GM19193 (cell line): Measurements from ENCODE around the gene DPF3.

Experiments
- POLR2A ChIP-seq: IDR thresholded peaks from 4 replicates; pipeline ENCODE4 v1.6.1; 2011; ENCODE audit not compliant: insufficient read depth, insufficient read length; ENCODE audit errors: extremely low read depth

The DPF3 gene

DNA sequence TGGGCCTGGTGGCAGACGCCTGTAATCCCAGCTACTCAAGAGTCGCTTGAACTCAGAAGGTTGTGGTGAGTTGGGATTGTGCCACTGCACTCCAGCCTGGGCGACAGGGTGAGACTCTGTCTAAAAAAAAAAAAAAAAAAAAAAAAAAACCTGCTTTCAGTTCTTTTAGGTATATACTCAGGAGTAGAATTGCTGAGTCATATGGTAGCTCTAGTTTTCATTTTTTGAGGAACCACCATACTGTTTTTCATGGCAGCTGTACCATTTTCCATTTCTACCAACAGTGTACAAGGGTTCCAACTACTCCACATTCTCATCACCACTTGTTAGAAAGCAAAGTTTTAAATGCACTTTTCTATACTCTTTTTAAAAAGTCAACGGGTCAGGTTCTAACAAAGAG lies 119.8 kb downstream of the DPF3 start:
- no peak for TF ChIP-seq POLR2A

DNA sequence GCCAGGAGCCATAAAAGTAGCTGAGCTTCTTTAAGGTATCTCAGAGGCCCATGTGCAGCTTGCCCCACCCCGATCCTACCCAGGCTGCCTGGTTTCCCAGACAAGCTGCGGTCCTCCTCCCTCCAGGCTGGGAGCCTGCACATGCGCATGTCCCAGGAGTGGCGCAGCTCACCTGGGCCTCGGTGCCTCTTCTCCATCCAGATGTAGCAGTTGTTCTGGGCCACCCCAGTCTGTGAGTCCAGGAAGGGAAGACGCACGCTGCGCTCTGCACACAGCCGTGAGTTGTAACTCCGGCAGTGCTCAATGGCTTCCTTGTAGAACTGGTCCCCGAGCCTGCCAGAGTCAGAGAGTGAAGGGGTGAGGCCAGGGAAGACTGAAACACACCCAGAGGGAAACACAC lies 122.3 kb downstream of the DPF3 start:
- no peak for TF ChIP-seq POLR2A

GRCh38 chr14:72766296-72766695 lies 127.6 kb downstream of the DPF3 start:
- no peak for TF ChIP-seq POLR2A

DNA sequence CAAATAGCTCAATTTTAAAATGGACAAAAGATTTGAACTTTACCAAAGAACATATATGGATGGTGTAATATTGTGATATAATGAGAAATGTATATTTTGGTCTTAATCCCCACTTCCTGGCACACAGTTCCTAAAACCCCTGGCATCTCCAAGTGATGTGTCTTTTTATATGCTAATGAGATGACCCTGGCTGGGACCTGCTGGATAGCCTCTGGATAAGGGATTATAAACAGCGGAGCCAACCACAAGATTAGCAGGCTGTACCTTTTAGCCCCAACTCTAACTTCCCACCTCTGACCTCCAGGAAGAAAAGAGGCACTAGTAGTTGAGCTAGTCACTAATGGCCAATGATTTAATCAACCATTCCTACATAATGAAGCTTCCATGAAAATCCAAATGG lies 130.0 kb downstream of the DPF3 start:
- no peak for TF ChIP-seq POLR2A

GRCh38 chr14:72759670-72760069 lies 134.2 kb downstream of the DPF3 start:
- TF ChIP-seq POLR2A = no peak

DNA sequence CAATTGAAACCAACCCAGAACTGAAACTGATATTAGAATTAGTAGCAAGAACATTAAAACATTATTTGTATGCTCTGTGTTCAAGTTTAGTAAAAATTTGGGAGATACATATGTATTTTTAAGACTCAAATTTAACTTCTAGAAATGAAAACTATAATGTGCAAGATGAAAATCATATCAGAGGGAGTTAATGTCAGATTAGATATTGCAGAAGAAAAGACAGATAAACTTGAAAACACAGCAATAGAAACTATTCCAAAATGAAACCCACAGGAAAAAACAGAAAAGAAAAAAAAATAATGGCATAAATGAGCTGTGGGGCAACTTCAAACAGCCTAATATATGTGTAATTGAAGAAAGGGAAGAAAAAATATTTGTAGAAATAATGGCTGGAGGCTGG lies 134.9 kb downstream of the DPF3 start:
- TF ChIP-seq POLR2A = no peak

- TF ChIP-seq POLR2A = no peak
Measured at GRCh38 chr14:72758420-72758819, 135.5 kb downstream of the DPF3 start.

DNA sequence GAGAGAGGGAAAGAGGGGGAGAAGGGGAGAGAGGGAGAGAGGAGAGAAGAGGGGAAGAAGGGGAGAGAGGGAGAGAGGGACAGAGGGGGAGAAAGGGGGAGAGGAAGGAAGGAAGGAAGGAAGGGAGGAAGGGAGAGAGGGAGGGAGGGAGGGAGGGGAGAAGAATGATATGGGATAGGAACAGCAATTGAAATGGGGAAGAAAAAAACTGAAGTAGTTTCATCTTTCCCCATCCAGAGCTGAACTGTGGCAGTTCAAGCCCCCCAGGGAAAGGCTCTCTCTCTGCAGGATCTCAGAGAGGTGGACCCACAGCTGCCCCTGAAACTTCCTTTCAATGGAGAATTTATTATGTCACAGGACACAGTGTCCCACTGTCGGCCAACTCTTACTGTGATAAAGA lies 136.9 kb downstream of the DPF3 start:
- no peak for TF ChIP-seq POLR2A

GRCh38 chr14:72755766-72756165 lies 138.1 kb downstream of the DPF3 start:
- TF ChIP-seq POLR2A = no peak

DNA sequence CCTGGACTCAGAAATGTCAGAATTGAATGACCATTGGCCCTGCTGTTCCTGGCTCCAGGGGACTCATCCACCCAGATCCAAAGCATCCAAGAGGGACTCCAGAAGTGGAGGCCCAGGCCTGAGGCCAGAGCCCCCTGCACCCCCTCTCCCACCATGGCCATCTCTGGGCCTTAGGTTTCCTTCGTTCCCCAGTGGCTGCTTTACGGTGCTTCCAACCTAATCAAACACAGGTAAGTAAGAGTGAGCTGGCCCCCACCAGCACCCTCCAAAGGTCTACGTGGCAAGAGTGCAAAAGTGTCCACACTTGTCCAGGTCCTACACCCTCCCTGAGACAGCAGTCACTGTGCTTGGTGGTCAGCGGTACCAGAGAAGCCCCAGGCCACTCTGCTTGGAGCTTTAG lies 139.0 kb downstream of the DPF3 start:
- no peak for TF ChIP-seq POLR2A

- no peak for TF ChIP-seq POLR2A
Measured at GRCh38 chr14:72753879-72754400, 140.0 kb downstream of the DPF3 start.

- TF ChIP-seq POLR2A = no peak
Measured at GRCh38 chr14:72753044-72753710, 140.7 kb downstream of the DPF3 start.

DNA sequence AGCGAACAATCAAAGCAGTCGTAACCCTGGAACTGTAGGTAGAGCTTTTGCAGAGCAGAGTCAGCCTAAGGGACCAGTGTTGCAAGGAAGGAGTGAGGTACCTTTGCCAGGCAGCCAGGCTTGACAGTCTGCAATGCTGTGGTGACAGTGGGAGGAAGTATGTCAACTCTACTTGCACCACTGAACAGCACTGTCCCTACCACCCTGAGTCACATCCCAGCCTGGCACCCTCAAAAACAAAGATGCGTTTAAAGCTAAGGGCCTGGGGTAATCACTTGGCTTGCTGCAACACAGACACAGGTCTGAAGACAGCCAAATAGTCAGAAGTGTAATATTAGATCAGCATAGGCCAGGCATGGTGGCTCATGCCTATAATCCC lies 141.9 kb downstream of the DPF3 start:
- TF ChIP-seq POLR2A = no peak

DNA sequence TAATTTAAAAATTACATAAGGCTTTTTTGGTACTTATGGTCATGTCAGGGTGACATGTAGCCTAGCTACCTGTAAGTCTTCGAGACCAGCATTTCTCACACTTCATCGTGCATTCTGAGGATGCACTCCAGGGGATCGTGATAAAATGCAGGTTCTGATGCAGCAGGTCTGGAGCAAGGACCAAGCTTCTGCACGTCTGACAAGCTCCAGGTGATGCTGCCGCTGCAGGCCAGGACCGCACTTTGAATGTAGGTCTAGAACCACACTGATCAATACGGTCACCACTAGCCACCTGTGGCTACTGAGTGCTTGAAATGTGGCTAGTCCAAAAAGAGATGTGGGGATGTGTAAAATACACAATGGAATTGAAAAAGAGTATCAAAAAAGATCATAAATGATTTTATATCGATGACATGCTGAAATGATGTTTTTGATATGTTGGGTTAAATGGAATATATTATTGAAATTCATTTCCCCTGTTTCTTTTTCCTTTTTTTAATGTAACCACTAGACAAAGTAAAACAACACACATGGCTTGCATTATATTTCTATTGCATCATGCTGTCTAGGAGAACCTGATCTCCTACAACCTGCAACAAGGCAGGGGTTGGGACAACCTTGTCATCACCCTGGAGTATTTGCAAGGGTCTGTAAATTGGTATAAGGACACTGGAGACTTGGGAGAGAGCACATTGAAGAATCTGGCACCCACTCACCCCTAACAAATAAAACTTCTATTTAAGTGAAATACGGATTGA lies 142.4 kb downstream of the DPF3 start:
- no peak for TF ChIP-seq POLR2A

DNA sequence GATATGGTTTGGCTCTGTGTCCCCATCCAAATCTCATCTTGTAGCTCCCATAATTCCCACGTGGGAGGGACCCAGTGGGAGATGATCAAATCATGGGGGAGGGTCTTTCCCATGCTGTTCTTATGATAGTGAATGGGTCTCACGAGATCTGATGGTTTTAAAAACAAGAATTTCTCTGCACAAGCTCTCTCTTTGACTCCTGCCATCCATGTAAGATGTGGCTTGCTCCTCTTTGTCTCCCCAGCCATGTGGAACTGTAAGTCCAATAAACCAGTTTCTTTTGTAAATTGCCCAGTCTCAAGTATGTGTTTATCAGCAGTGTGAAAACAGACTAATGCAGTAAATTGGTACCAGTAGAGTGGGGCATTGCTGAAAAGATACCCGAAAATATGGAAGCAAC lies 146.2 kb downstream of the DPF3 start:
- TF ChIP-seq POLR2A = no peak

GRCh38 chr14:72745991-72746980 lies 147.6 kb downstream of the DPF3 start:
- no peak for TF ChIP-seq POLR2A

DNA sequence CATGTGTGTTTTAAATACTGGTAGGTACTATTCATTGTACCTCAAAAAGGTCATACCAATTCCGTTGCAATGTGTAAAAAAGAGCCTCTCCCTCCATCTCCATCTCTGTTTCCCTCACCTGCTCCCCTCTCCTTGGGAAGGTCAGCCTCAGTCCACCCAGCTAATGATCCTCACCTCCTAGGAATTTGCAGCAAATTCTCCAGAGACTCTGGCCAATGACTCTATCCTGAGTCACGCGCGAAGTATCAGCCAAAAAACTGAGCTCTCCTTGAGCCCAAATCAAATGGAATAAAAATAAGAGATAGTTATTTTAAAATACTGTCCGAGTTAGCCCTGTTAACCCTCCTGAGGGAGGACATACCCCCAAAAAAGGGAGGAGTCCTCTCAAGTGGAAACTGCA lies 148.4 kb downstream of the DPF3 start:
- TF ChIP-seq POLR2A = no peak
